ENCODE results near the gene PTPRD.

PTPRD gene

DNA sequence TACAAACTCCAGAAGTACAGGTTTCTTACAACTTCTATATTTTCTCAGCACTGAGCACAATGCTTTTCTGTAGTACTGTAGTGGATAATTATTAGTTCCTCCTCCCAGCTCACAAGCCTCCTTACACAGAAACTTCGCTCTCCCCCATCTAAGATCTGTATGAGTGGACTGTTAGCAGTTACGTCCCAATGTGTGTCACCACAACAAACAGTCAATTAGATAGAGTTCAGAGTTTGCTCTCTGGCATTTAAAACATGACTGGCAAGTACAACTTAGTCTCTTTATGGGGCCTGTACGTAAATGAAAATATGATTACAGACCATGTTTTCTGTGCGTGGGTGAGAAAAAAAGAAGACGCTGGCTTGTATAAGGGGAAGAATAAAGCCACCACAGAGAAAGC, 2181.9 kb downstream of the PTPRD start:
- DNase-seq (ENCODE audit: low read depth, low spot score): no peak
- H3K36me3 ChIP-seq (ENCODE audit: insufficient read depth, insufficient read length, low read length): no peaks in the 10 kb centered on the region

DNA sequence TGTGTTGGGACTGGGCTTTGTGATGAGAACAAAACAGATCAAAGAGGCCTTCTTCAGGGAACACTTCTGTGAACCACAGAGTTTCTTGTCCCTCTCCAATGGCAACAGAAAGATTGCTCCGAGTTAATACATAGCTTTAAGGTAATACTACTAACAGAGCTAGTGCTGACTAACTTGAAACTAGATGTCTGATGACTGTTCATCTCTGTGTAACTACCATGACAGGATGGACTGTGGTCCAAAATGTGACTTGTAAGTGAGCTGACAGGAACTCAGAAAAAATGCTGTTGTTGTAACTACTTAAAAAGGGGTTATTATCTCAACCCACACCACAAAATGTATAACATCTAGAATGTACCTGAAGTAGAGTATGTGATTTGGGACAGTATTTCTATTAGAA, 2183.0 kb downstream of the PTPRD start:
- no peaks in the 10 kb centered on the region for H3K27me3 ChIP-seq (ENCODE audit: insufficient read depth, insufficient read length)

More for the DNA sequence above, 2181.9 kb downstream of the PTPRD start:
- no peaks in the 10 kb centered on the region for H3K9me3 ChIP-seq (ENCODE audit: insufficient read depth, low read length)
- H3K27me3 ChIP-seq (ENCODE audit: insufficient read depth, insufficient read length): no peaks in the 10 kb centered on the region
- no peaks in the 10 kb centered on the region for H3K4me1 ChIP-seq (ENCODE audit: insufficient read depth, insufficient read length)
- H3K9ac ChIP-seq (ENCODE audit: insufficient read length, low read depth): no peak overlapping the region
- TF ChIP-seq ZNF274 (IDR thresholded peaks at IDR 0.05; ENCODE audit: low read depth, low read length): no peak
- no peak for TF ChIP-seq SUZ12 (IDR thresholded peaks at IDR 0.05; ENCODE audit: extremely low read depth, insufficient read depth, insufficient read length)
- TF ChIP-seq YY1 (IDR thresholded peaks at IDR 0.05; ENCODE audit: insufficient read depth, insufficient read length): no peak
- no peak overlapping the region for H3K4me3 ChIP-seq (ENCODE audit: insufficient read length, low read depth)

DNA sequence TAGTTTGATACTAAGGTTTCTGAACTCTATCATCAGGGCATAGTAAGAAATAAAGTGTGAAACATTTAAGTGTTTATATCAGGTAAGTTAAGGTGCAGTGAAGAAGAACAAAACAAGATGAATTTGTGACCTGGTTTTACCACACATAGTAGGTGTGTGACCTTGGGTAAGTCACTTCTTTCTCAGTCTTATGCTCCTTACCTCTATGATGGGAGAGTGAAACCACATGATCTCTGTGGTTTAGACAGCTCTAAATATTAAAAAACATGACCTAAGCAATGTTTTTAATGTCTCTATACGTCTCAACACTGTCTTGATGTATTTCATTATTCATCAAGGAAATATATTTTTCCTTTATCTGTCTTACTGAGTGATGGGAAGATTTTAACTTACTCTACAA, 2183.6 kb downstream of the PTPRD start:
- Histone ChIP-seq H3K27me3 (ENCODE audit: insufficient read depth, insufficient read length) (no peaks in the 10 kb centered on the region), H3K9ac (ENCODE audit: insufficient read length, low read depth) (no peak overlapping the region), H3K9me3 (ENCODE audit: insufficient read depth, low read length) (no peaks in the 10 kb centered on the region), H3K4me3 (ENCODE audit: insufficient read length, low read depth) (no peak overlapping the region), H3K4me1 (ENCODE audit: insufficient read depth, insufficient read length) (no peaks in the 10 kb centered on the region), H3K36me3 (ENCODE audit: insufficient read depth, insufficient read length, low read length) (no peaks in the 10 kb centered on the region)
- TF ChIP-seq YY1 (IDR thresholded peaks at IDR 0.05; ENCODE audit: insufficient read depth, insufficient read length) (no peak), ZNF274 (IDR thresholded peaks at IDR 0.05; ENCODE audit: low read depth, low read length) (no peak), SUZ12 (IDR thresholded peaks at IDR 0.05; ENCODE audit: extremely low read depth, insufficient read depth, insufficient read length) (no peak)
- no peak for DNase-seq (ENCODE audit: low read depth, low spot score)

More for the DNA sequence above, 2183.0 kb downstream of the PTPRD start:
- no peaks in the 10 kb centered on the region for H3K4me1 ChIP-seq (ENCODE audit: insufficient read depth, insufficient read length)
- H3K9ac ChIP-seq (ENCODE audit: insufficient read length, low read depth): no peak overlapping the region
- no peak overlapping the region for H3K4me3 ChIP-seq (ENCODE audit: insufficient read length, low read depth)
- H3K9me3 ChIP-seq (ENCODE audit: insufficient read depth, low read length): no peaks in the 10 kb centered on the region
- TF ChIP-seq ZNF274 (IDR thresholded peaks at IDR 0.05; ENCODE audit: low read depth, low read length) (no peak), YY1 (IDR thresholded peaks at IDR 0.05; ENCODE audit: insufficient read depth, insufficient read length) (no peak), SUZ12 (IDR thresholded peaks at IDR 0.05; ENCODE audit: extremely low read depth, insufficient read depth, insufficient read length) (no peak)
- DNase-seq (ENCODE audit: low read depth, low spot score): no peak
- H3K36me3 ChIP-seq (ENCODE audit: insufficient read depth, insufficient read length, low read length): no peaks in the 10 kb centered on the region

GRCh38 chr9:8428389-8428788, 2184.4 kb downstream of the PTPRD start:
- no peak overlapping the region for H3K9ac ChIP-seq (ENCODE audit: insufficient read length, low read depth)
- no peaks in the 10 kb centered on the region for H3K27me3 ChIP-seq (ENCODE audit: insufficient read depth, insufficient read length)
- no peaks in the 10 kb centered on the region for H3K36me3 ChIP-seq (ENCODE audit: insufficient read depth, insufficient read length, low read length)
- DNase-seq (ENCODE audit: low read depth, low spot score): no peak
- no peaks in the 10 kb centered on the region for H3K9me3 ChIP-seq (ENCODE audit: insufficient read depth, low read length)
- no peaks in the 10 kb centered on the region for H3K4me1 ChIP-seq (ENCODE audit: insufficient read depth, insufficient read length)
- no peak overlapping the region for H3K4me3 ChIP-seq (ENCODE audit: insufficient read length, low read depth)
- TF ChIP-seq YY1 (IDR thresholded peaks at IDR 0.05; ENCODE audit: insufficient read depth, insufficient read length) (no peak), SUZ12 (IDR thresholded peaks at IDR 0.05; ENCODE audit: extremely low read depth, insufficient read depth, insufficient read length) (no peak), ZNF274 (IDR thresholded peaks at IDR 0.05; ENCODE audit: low read depth, low read length) (no peak)

- no peaks in the 10 kb centered on the region for H3K27me3 ChIP-seq (ENCODE audit: insufficient read depth, insufficient read length)
- no peaks in the 10 kb centered on the region for H3K36me3 ChIP-seq (ENCODE audit: insufficient read depth, insufficient read length, low read length)
- H3K4me3 ChIP-seq (ENCODE audit: insufficient read length, low read depth): no peak overlapping the region
- TF ChIP-seq YY1 (IDR thresholded peaks at IDR 0.05; ENCODE audit: insufficient read depth, insufficient read length) (no peak), ZNF274 (IDR thresholded peaks at IDR 0.05; ENCODE audit: low read depth, low read length) (no peak), SUZ12 (IDR thresholded peaks at IDR 0.05; ENCODE audit: extremely low read depth, insufficient read depth, insufficient read length) (no peak)
- H3K9ac ChIP-seq (ENCODE audit: insufficient read length, low read depth): no peak overlapping the region
- H3K4me1 ChIP-seq (ENCODE audit: insufficient read depth, insufficient read length): no peaks in the 10 kb centered on the region
- no peaks in the 10 kb centered on the region for H3K9me3 ChIP-seq (ENCODE audit: insufficient read depth, low read length)
- no peak for DNase-seq (ENCODE audit: low read depth, low spot score)
Measured at GRCh38 chr9:8424786-8425410, 2187.9 kb downstream of the PTPRD start.

DNA sequence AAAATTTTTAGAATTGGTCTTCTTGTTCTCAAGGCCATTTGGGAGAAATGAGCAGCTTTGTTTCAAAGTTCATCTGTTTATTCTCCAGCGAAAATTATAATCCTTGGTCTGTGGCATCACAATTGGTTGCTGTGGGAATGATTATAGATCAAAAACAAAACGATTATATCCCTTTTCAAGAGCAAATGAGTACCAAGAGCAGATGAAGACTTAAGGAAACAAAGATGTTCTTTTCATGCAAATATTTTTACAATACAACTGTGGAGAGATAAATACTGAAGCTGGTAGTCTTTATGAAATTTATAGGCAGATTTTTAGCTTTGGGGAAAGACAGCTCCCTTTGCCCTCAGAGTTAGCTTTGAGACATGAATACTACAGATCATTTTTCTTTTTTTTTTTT, 2192.4 kb downstream of the PTPRD start:
- Histone ChIP-seq H3K4me3 (ENCODE audit: insufficient read length, low read depth) (no peak overlapping the region), H3K9ac (ENCODE audit: insufficient read length, low read depth) (no peak overlapping the region), H3K9me3 (ENCODE audit: insufficient read depth, low read length) (no peaks in the 10 kb centered on the region), H3K4me1 (ENCODE audit: insufficient read depth, insufficient read length) (no peaks in the 10 kb centered on the region), H3K27me3 (ENCODE audit: insufficient read depth, insufficient read length) (no peaks in the 10 kb centered on the region), H3K36me3 (ENCODE audit: insufficient read depth, insufficient read length, low read length) (no peaks in the 10 kb centered on the region)
- TF ChIP-seq ZNF274 (IDR thresholded peaks at IDR 0.05; ENCODE audit: low read depth, low read length): no peak
- TF ChIP-seq SUZ12 (IDR thresholded peaks at IDR 0.05; ENCODE audit: extremely low read depth, insufficient read depth, insufficient read length): no peak
- no peak for TF ChIP-seq YY1 (IDR thresholded peaks at IDR 0.05; ENCODE audit: insufficient read depth, insufficient read length)
- DNase-seq (ENCODE audit: low read depth, low spot score): no peak

GRCh38 chr9:8419596-8420275, 2193.1 kb downstream of the PTPRD start:
- Histone ChIP-seq H3K9me3 (ENCODE audit: insufficient read depth, low read length) (no peaks in the 10 kb centered on the region), H3K27me3 (ENCODE audit: insufficient read depth, insufficient read length) (no peaks in the 10 kb centered on the region), H3K9ac (ENCODE audit: insufficient read length, low read depth) (no peak overlapping the region), H3K36me3 (ENCODE audit: insufficient read depth, insufficient read length, low read length) (no peaks in the 10 kb centered on the region), H3K4me3 (ENCODE audit: insufficient read length, low read depth) (no peak overlapping the region), H3K4me1 (ENCODE audit: insufficient read depth, insufficient read length) (no peaks in the 10 kb centered on the region)
- TF ChIP-seq ZNF274 (IDR thresholded peaks at IDR 0.05; ENCODE audit: low read depth, low read length): no peak
- TF ChIP-seq SUZ12 (IDR thresholded peaks at IDR 0.05; ENCODE audit: extremely low read depth, insufficient read depth, insufficient read length): no peak
- TF ChIP-seq YY1 (IDR thresholded peaks at IDR 0.05; ENCODE audit: insufficient read depth, insufficient read length): no peak
- no peak for DNase-seq (ENCODE audit: low read depth, low spot score)
